ENCODE results near the gene NOP16.

Gene NOP16

DNA sequence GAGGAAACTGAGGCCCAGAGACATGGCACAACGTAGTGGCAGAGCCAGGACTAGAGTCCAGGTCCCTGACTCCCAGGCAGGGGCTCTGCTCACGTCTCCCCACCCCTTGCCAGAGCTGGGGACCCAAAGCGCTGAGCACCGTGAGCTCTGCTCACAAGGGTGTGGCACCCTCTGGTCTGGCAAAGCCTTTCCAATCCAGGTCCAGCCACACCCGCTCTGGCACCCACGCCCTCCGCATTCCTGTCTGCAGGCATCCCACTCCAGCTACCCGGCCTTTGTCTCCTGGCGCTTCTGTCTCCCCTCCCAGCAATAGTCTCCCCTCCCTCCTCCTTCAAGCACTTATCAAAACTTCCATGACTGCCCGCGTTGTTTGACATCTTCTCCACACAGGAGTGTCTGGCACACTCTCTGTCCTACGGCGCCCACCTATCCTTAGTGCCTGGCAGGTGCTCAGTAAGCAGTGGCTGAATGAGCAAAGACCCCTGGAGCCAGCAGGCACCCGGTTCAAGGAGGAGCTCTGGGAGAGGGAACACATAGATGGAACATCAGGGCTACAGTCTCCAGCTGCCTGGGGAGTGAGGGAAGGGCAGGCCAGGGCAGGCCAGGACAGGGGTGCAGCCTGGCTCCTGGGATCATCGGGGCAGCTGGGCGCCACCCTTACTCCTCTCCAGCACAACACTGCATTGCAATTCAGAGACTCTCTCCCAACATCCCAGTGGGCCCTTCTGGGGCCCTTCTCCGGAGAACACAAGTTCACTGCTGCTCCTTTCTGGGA is 12.2 kb upstream of the NOP16 start:
- H3K4me3 ChIP-seq (ENCODE audit: low read length), result no peak overlapping the region
- DNase-seq (ENCODE audit: low read depth), result no peak
- TF ChIP-seq, protein P1, sequence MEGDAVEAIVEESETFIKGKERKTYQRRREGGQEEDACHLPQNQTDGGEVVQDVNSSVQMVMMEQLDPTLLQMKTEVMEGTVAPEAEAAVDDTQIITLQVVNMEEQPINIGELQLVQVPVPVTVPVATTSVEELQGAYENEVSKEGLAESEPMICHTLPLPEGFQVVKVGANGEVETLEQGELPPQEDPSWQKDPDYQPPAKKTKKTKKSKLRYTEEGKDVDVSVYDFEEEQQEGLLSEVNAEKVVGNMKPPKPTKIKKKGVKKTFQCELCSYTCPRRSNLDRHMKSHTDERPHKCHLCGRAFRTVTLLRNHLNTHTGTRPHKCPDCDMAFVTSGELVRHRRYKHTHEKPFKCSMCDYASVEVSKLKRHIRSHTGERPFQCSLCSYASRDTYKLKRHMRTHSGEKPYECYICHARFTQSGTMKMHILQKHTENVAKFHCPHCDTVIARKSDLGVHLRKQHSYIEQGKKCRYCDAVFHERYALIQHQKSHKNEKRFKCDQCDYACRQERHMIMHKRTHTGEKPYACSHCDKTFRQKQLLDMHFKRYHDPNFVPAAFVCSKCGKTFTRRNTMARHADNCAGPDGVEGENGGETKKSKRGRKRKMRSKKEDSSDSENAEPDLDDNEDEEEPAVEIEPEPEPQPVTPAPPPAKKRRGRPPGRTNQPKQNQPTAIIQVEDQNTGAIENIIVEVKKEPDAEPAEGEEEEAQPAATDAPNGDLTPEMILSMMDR (conservative IDR thresholded peaks at IDR 0.05; ENCODE audit: low read length), result no peak

DNA sequence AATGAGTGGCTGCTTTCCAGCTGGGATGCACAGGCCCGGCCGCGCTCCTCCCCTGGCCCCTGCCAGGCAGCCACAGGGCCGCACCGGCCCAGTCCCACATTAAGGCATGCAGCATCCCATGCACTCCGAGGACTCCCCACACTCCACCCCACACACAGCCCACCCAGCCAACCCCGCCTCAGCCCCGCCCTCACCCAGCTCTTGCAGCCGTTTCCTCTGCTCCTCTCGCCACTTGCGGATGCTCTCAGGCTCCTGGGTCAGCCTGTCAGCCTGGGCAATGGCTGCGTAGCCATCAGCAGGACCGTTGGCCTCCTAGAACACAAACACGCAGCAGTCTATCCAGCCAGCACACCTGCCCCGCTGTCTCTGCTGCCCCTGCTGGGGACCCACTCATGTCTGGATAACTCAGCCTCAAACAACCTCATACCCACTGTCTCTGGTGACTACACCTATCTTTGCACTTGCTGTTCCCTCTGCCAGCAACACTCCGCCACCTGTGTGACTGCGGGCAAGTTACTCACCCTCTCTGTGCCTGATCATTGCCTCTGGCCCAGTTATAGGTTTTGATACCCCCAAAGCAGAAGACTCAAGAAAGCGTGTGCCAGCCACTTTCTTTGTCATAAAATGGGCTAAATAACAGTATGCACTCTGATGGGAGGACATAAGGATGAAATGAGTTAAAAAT is 9.5 kb upstream of the NOP16 start:
- no peak overlapping the region for H3K4me3 ChIP-seq (ENCODE audit: low read length)
- TF ChIP-seq, protein P1 (conservative IDR thresholded peaks at IDR 0.05; ENCODE audit: low read length), result no peak

DNA sequence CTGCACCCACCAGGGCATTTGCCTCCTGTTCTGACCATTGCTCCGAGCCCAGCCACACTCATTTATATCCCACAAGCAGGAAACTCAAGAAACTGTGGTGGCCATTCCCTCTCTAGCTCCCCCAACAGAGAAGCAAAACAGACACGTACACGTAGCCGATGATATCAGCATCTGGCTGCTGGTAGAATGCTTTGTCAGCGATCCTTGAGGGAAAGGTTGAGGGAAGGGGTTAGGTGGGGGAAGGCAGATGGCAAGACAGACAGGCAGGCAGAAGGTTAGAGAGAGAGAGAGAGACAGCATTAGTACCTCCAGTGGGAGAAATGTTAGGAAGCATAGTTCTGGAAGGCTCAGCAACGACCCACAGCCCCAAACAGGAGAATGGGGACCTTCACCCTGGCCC is 7.9 kb upstream of the NOP16 start:
- no peak for DNase-seq (ENCODE audit: low read depth)
- H3K4me3 ChIP-seq (ENCODE audit: low read length), result no peak overlapping the region
- TF ChIP-seq, protein P1 (conservative IDR thresholded peaks at IDR 0.05; ENCODE audit: low read length), result no peak

More for the DNA sequence above, 9.5 kb upstream of the NOP16 start:
- DNase-seq (ENCODE audit: low read depth), result no peak

DNA sequence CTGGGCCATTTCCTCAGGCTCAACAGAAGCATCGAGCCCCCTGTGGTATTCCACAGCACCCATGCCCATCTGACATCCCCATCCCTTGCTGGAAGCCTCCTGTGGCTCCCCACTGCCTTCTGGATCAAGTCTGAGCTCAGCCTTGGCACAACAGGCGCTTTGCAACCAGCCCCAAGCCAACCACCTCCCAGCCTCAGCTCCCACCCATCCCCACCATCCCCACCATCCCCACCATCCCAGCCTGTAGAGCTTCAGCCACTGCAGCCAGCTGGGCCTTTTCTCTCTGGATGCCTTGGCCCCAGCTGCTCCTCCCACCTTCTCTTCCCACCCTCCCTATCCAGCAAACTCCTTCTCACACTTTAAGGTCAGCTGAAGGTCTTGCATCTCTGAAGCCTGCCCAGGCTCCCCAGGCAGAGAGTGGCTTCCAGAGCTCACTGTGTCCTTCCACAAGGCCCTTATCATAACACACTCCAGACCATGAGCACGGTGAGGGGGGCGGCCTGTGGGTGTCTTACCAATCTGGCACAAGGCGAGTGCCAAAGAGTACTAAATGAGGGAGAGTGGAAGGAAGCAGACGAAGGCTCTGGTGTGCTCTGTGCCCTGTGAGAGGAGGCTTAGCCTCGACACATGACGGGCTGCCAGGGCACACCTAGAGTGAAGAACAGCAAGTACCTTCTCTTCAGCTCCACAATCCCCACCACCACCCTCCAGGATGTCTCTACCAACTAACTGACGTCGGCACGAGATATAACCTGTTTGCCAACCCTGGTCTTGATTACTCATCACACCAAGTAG is 6.7 kb upstream of the NOP16 start:
- TF ChIP-seq, protein P1 (conservative IDR thresholded peaks at IDR 0.05; ENCODE audit: low read length), result no peak
- no peak for DNase-seq (ENCODE audit: low read depth)
- no peak overlapping the region for H3K4me3 ChIP-seq (ENCODE audit: low read length)

DNA sequence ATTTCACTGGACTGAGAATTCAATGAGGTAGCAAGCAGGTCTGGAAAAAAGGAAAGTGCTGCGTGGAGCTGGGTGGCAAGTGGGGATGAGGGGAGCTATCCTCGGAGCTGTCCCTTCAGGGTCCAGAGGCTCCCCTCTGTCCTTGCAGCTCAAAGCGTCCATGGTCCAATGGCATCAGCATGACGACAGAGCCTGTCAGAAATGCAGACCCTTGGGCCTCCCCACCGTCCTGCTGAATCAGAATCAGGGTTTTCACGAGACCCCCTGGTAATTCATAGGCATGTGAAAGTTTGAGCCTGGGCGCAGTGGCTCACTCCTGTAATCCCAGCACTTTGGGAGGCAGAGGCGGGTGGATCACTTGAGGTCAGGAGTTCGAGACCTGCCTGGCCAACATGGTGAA is 5.7 kb upstream of the NOP16 start:
- DNase-seq (ENCODE audit: low read depth), result no peak
- no peak overlapping the region for H3K4me3 ChIP-seq (ENCODE audit: low read length)
- TF ChIP-seq, protein P1 (conservative IDR thresholded peaks at IDR 0.05; ENCODE audit: low read length), result no peak

DNA sequence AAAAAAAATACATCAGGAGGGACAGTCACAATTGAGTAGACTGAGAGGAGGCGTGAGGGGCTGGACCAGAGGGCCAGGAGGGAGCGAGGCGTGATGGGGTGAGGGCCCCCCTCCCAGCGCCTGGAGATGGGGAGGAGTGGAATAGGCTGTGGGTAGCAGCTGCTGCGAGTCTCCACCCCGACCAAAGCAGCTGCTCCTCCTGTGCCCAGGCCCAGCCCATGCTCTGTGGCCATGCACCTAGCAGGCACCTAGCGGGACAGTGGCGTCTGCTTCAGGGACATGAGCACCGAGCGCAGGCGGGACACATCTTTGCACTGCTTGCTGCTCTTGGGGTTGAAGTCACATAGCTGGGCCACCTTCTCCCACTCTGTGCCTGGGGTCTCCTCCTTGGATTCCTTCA is 4.1 kb upstream of the NOP16 start:
- no peak for DNase-seq (ENCODE audit: low read depth)
- H3K4me3 ChIP-seq (ENCODE audit: low read length), result no peak overlapping the region
- TF ChIP-seq, protein P1 (conservative IDR thresholded peaks at IDR 0.05; ENCODE audit: low read length), result no peak
